ENCODE measurements around the gene PCDH18.
"Not testable (repeated sequence)": the region's sequence is repeated elsewhere in the genome, so short reads cannot be mapped to it uniquely, and the experiment has no call there.

PCDH18 gene

GRCh38 chr4:137530176-137530575 lies 2.1 kb downstream of the PCDH18 start:
- no peak for DNase-seq

- DNase-seq: no peak
Observed at GRCh38 chr4:137529432-137529831, 2.9 kb downstream of the PCDH18 start.

GRCh38 chr4:137528673-137529072 lies 3.6 kb downstream of the PCDH18 start:
- no peak for DNase-seq

- no peak for DNase-seq
Observed at GRCh38 chr4:137526681-137527080, 5.6 kb downstream of the PCDH18 start.

- peak; percentile 18 for DNase-seq
Observed at GRCh38 chr4:137524725-137525369, 7.4 kb downstream of the PCDH18 start.

- no peak for DNase-seq
Observed at GRCh38 chr4:137523329-137523728, 9.0 kb downstream of the PCDH18 start.

- no peak for DNase-seq
Observed at GRCh38 chr4:137521053-137521452, 11.2 kb downstream of the PCDH18 start.

GRCh38 chr4:137519406-137519805 lies 12.9 kb downstream of the PCDH18 start:
- peak; percentile 2 for DNase-seq

- DNase-seq: not testable (repeated sequence)
Observed at GRCh38 chr4:137517323-137517722, 15.0 kb downstream of the PCDH18 start.

GRCh38 chr4:137514406-137515111 lies 17.7 kb downstream of the PCDH18 start:
- no peak for DNase-seq

- no peak for DNase-seq
Observed at GRCh38 chr4:137510557-137511265, 21.6 kb downstream of the PCDH18 start.

GRCh38 chr4:137509855-137510282 lies 22.4 kb downstream of the PCDH18 start:
- DNase-seq: no peak

GRCh38 chr4:137502339-137503129 lies 29.8 kb downstream of the PCDH18 start:
- DNase-seq: no peak

- not testable (repeated sequence) for DNase-seq
Observed at GRCh38 chr4:137496267-137496666, 36.0 kb downstream of the PCDH18 start.

- DNase-seq: no peak
Observed at GRCh38 chr4:137495578-137495977, 36.7 kb downstream of the PCDH18 start.

GRCh38 chr4:137483313-137483959 lies 48.9 kb downstream of the PCDH18 start:
- peak; percentile 3 for DNase-seq

GRCh38 chr4:137479657-137480056 lies 52.6 kb downstream of the PCDH18 start:
- not testable (repeated sequence) for DNase-seq

GRCh38 chr4:137476345-137476744 lies 55.9 kb downstream of the PCDH18 start:
- DNase-seq: no peak

- peak; percentile 10 for DNase-seq
Observed at GRCh38 chr4:137474711-137475301, 57.5 kb downstream of the PCDH18 start.

GRCh38 chr4:137471895-137472294 lies 60.4 kb downstream of the PCDH18 start:
- DNase-seq: no peak

- no peak for DNase-seq
Observed at GRCh38 chr4:137471461-137471860, 60.8 kb downstream of the PCDH18 start.

- DNase-seq: no peak
Observed at GRCh38 chr4:137470806-137471205, 61.5 kb downstream of the PCDH18 start.

All from NCI-H1092 (cell line).